ENCODE data around the gene RELL1. TPM values are rescaled to one million over a fixed set of nuclear protein-coding genes. Genes with fewer than 3 reads are reported as not detected.

The RELL1 gene
- 118 and 119 TPM in 2 replicates for total RNA-seq (2014; rRNA removed; shearing (Covaris generic))

DNA sequence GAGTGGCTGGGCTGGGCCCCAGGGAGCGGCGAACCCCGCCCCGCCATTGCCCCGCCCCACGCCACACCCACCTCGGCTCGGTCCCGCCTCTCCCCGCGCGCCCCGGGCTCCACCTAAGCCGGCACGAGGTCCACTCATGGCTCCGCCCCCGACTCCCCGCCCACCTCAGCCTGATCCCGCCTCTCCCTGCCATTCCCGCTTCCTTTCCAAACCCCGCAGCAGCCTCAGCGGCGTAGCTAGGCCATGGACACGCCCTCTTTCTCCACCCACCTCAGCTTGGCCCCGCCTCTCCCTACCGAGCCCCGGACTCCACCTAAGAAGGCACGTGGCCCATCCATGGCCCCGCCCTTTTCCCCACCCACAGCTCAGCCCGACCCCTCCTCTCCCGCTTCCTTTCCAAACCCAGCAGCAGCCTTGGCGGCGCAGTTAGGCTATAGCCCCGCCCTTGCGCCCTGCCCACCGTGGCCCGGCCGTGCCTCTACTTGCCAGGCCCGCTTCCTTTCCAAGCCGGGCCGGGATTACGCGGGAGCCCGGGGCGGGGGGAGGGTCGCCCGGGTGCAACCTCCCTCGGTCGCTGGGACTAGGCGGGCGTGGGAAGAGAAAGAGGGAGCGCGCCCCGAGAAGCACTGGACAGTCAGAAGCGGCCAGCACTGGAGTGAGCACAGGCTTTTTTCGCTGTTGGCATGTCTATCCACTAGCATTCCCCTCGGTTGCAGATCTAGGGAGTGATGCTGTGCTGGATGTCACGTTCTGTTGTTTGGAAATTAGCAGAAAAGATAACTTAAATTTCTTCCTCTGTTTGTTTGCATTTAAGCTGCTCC, at the start of gene RELL1:
RELL1 (minus strand) TSS at position 4 of the 821 bp plus-strand sequence. CDS start 89 bp downstream, outside the sequence.

Small RNAs within 50 kb of the gene (small RNA-seq; reads per million reads assigned to genes)
- gene RF00019: not detected

Other genes with a start within 250 kb of the RELL1 start
- gene PGM2, start 140.3 kb upstream of the RELL1 start, total RNA-seq (2014; rRNA removed; shearing (Covaris generic)): 38.7 and 44.4 TPM in 2 replicates
- gene TBC1D1, start 204.7 kb upstream of the RELL1 start, total RNA-seq (2014; rRNA removed; shearing (Covaris generic)): 69.8 and 78.0 TPM in 2 replicates